ENCODE data around the gene NUP62. TPM values are rescaled to one million over a fixed set of nuclear protein-coding genes. Genes with fewer than 3 reads are reported as not detected.
A peak's percentile ranks its signal among the peaks of the same experiment; 100 is the strongest.

NUP62 gene
- total RNA-seq, 6 donors from 2014 or later: 34.7 to 44.4 (median 40.1) TPM

- Histone ChIP-seq H3K9me3 (no peaks in the 10 kb centered on the region), H3K36me3 (peaks cover 12 to 27% (median 20%) of the 10 kb centered on the region in 4 donors), H3K4me1 (peaks cover 17 to 33% (median 26%) of the 10 kb centered on the region in 4 donors), H3K27ac (peak overlapping the region; percentile 94 to 100 (median 99)), H3K27me3 (no peaks in the 10 kb centered on the region), H3K4me3 (peak overlapping the region; percentile 76 to 90 (median 79))
- WGBS, 2 donors: 0 to 2% methylated on average over 11 to 28 of the region's 28 CpGs
- ATAC-seq (ENCODE audit: low FRiP score in 2 of 2) (peak in 1 of 2 donors; percentile 29), DNase-seq (peak; percentile 66 to 89)
- TF ChIP-seq CTCF (IDR thresholded peaks at IDR 0.05): peak in 1 of 6 experiments; percentile 3
- no peak for TF ChIP-seq EP300 (IDR thresholded peaks at IDR 0.05)
- TF ChIP-seq POLR2AphosphoS5 (IDR thresholded peaks at IDR 0.05): peak in 1 of 2 donors; percentile 22
- TF ChIP-seq POLR2A (IDR thresholded peaks at IDR 0.05): no peak
These were observed 53.4 kb downstream of the NUP62 start for GRCh38 chr19:49875857-49876421.

- ATAC-seq (ENCODE audit: low FRiP score in 2 of 2) (no peak), DNase-seq (no peak)
- peak overlapping the region; percentile 94 to 100 (median 99) for H3K27ac ChIP-seq
- H3K9me3 ChIP-seq: no peaks in the 10 kb centered on the region
- H3K4me1 ChIP-seq: peaks cover 22 to 41% (median 33%) of the 10 kb centered on the region in 4 donors
- TF ChIP-seq CTCF (IDR thresholded peaks at IDR 0.05): no peak
- no peak for TF ChIP-seq POLR2AphosphoS5 (IDR thresholded peaks at IDR 0.05)
- TF ChIP-seq POLR2A (IDR thresholded peaks at IDR 0.05): no peak
- TF ChIP-seq EP300 (IDR thresholded peaks at IDR 0.05): no peak
- peak overlapping the region in 3 of 4 donors; percentile 77 to 90 (median 81) for H3K4me3 ChIP-seq
- peaks cover 6 to 21% (median 13%) of the 10 kb centered on the region in 4 donors for H3K36me3 ChIP-seq
- 93 to 100% methylated on average over 3 of the region's 4 CpGs for WGBS, 2 donors
- H3K27me3 ChIP-seq: no peaks in the 10 kb centered on the region
These were observed 54.1 kb downstream of the NUP62 start for GRCh38 chr19:49875177-49875576.

- ATAC-seq (ENCODE audit: low FRiP score in 2 of 2) (no peak), DNase-seq (no peak)
- 97 to 98% methylated on average over 8 to 11 of the region's 11 CpGs for WGBS, 2 donors
- H3K9me3 ChIP-seq: no peaks in the 10 kb centered on the region
- peaks cover 3 to 18% (median 9%) of the 10 kb centered on the region in 4 donors for H3K36me3 ChIP-seq
- no peaks in the 10 kb centered on the region for H3K27me3 ChIP-seq
- H3K4me1 ChIP-seq: peaks cover 26 to 45% (median 38%) of the 10 kb centered on the region in 4 donors
- peak overlapping the region in 1 of 4 donors; percentile 99 for H3K27ac ChIP-seq
- TF ChIP-seq POLR2AphosphoS5 (IDR thresholded peaks at IDR 0.05) (no peak), CTCF (IDR thresholded peaks at IDR 0.05) (no peak), EP300 (IDR thresholded peaks at IDR 0.05) (no peak), POLR2A (IDR thresholded peaks at IDR 0.05) (no peak)
- no peak overlapping the region for H3K4me3 ChIP-seq
These were observed 54.7 kb downstream of the NUP62 start for GRCh38 chr19:49874503-49875157.

GRCh38 chr19:49873834-49874233, 55.5 kb downstream of the NUP62 start:
- DNase-seq: no peak
- H3K4me1 ChIP-seq: peaks cover 28 to 47% (median 37%) of the 10 kb centered on the region in 4 donors
- peaks cover 0 to 14% (median 7%) of the 10 kb centered on the region in 4 donors for H3K36me3 ChIP-seq
- H3K4me3 ChIP-seq: no peak overlapping the region
- H3K9me3 ChIP-seq: no peaks in the 10 kb centered on the region
- no peak overlapping the region for H3K27ac ChIP-seq
- ATAC-seq (ENCODE audit: low FRiP score in 2 of 2): no peak
- TF ChIP-seq POLR2AphosphoS5 (IDR thresholded peaks at IDR 0.05): no peak
- no peak for TF ChIP-seq CTCF (IDR thresholded peaks at IDR 0.05)
- no peak for TF ChIP-seq POLR2A (IDR thresholded peaks at IDR 0.05)
- TF ChIP-seq EP300 (IDR thresholded peaks at IDR 0.05): no peak
- WGBS, 2 donors: 89 to 93% methylated on average over 10 of the region's 10 CpGs
- no peaks in the 10 kb centered on the region for H3K27me3 ChIP-seq
